K562 (cell line): Measurements from ENCODE around the gene ATG14. TPM values are rescaled to one million over a fixed set of nuclear protein-coding genes. Genes with fewer than 3 reads are reported as not detected.

Experiments
- polyA plus RNA-seq, 8 experiments: library from polyadenylated mRNA; depleted of rRNA in 4 of 8; stranded (reverse) in 5 of 8; unstranded in 3 of 8; fragments of >200 nt; fragmentation: Nextera tagmentation in 2 of 8; fragmentation: Illumina TruSeq in 1 of 8; extraction: Ambion mirVana in 2 of 8; extraction: Trizol in 1 of 8; gene quantifications; 2 replicates each; pipeline versions ENCODE4 v1.2.1 to v1.2.3, GENCODE V29; 2011 to 2014; ENCODE audit warnings: inconsistent platforms in 1 of 8, missing spikeins in 1 of 8
- total RNA-seq, 7 experiments: library from RNA; depleted of rRNA in 6 of 7; stranded (reverse); fragments of >200 nt in 6 of 7; fragmentation: Illumina TruSeq in 2 of 7; extraction: Trizol in 2 of 7; gene quantifications; 2 replicates each; pipeline versions ENCODE4 v1.2.1 to v1.2.3, GENCODE V29; 2011 to 2021; ENCODE audit warnings: low replicate concordance in 1 of 7
- TF ChIP-seq, protein P1 (sequence below): fragments of 200-600 bp; sonication (generic); IDR thresholded peaks from one replicate; pipeline ENCODE4 v1.6.1; 2012; ENCODE audit warnings: mild to moderate bottlenecking, low read depth, low read length, inconsistent platforms

ATG14 gene
- total and polyA plus RNA-seq, 9 of the 15 experiments (the other 6 are each of a cell fraction or from before 2014, with no cell fraction given): 0.55 to 4.2 (median 3.5) TPM

DNA sequence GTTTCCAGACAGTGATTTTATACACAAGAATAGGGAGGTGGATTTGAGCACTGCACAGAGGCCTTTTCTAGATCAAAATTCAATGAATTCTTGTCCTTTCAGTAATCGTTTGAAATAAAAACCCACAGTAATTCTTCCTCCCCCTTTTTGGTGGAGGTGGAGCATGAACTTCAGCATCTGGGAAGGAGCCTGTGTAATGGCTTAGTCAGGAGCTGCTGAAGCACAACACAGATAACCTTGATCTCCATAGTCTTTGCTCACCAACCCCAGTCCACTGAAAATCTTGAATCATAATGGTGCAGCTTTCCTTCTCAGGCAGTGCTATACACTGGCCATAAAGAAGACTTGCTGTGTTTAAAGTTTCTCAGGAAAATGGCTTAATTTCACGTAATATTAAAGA is 35.2 kb upstream of the ATG14 start (continued):
- TF ChIP-seq, protein P1, sequence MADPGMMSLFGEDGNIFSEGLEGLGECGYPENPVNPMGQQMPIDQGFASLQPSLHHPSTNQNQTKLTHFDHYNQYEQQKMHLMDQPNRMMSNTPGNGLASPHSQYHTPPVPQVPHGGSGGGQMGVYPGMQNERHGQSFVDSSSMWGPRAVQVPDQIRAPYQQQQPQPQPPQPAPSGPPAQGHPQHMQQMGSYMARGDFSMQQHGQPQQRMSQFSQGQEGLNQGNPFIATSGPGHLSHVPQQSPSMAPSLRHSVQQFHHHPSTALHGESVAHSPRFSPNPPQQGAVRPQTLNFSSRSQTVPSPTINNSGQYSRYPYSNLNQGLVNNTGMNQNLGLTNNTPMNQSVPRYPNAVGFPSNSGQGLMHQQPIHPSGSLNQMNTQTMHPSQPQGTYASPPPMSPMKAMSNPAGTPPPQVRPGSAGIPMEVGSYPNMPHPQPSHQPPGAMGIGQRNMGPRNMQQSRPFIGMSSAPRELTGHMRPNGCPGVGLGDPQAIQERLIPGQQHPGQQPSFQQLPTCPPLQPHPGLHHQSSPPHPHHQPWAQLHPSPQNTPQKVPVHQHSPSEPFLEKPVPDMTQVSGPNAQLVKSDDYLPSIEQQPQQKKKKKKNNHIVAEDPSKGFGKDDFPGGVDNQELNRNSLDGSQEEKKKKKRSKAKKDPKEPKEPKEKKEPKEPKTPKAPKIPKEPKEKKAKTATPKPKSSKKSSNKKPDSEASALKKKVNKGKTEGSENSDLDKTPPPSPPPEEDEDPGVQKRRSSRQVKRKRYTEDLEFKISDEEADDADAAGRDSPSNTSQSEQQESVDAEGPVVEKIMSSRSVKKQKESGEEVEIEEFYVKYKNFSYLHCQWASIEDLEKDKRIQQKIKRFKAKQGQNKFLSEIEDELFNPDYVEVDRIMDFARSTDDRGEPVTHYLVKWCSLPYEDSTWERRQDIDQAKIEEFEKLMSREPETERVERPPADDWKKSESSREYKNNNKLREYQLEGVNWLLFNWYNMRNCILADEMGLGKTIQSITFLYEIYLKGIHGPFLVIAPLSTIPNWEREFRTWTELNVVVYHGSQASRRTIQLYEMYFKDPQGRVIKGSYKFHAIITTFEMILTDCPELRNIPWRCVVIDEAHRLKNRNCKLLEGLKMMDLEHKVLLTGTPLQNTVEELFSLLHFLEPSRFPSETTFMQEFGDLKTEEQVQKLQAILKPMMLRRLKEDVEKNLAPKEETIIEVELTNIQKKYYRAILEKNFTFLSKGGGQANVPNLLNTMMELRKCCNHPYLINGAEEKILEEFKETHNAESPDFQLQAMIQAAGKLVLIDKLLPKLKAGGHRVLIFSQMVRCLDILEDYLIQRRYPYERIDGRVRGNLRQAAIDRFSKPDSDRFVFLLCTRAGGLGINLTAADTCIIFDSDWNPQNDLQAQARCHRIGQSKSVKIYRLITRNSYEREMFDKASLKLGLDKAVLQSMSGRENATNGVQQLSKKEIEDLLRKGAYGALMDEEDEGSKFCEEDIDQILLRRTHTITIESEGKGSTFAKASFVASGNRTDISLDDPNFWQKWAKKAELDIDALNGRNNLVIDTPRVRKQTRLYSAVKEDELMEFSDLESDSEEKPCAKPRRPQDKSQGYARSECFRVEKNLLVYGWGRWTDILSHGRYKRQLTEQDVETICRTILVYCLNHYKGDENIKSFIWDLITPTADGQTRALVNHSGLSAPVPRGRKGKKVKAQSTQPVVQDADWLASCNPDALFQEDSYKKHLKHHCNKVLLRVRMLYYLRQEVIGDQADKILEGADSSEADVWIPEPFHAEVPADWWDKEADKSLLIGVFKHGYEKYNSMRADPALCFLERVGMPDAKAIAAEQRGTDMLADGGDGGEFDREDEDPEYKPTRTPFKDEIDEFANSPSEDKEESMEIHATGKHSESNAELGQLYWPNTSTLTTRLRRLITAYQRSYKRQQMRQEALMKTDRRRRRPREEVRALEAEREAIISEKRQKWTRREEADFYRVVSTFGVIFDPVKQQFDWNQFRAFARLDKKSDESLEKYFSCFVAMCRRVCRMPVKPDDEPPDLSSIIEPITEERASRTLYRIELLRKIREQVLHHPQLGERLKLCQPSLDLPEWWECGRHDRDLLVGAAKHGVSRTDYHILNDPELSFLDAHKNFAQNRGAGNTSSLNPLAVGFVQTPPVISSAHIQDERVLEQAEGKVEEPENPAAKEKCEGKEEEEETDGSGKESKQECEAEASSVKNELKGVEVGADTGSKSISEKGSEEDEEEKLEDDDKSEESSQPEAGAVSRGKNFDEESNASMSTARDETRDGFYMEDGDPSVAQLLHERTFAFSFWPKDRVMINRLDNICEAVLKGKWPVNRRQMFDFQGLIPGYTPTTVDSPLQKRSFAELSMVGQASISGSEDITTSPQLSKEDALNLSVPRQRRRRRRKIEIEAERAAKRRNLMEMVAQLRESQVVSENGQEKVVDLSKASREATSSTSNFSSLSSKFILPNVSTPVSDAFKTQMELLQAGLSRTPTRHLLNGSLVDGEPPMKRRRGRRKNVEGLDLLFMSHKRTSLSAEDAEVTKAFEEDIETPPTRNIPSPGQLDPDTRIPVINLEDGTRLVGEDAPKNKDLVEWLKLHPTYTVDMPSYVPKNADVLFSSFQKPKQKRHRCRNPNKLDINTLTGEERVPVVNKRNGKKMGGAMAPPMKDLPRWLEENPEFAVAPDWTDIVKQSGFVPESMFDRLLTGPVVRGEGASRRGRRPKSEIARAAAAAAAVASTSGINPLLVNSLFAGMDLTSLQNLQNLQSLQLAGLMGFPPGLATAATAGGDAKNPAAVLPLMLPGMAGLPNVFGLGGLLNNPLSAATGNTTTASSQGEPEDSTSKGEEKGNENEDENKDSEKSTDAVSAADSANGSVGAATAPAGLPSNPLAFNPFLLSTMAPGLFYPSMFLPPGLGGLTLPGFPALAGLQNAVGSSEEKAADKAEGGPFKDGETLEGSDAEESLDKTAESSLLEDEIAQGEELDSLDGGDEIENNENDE: no peak
